HepG2 (cell line): ENCODE measurements around the gene LRPPRC. TPM values are rescaled to one million over a fixed set of nuclear protein-coding genes. Genes with fewer than 3 reads are reported as not detected.

Source experiments
- GFI1 ChIP-seq: sonication (generic); formaldehyde crosslinking; IDR thresholded peaks from 2 replicates; pipeline ENCODE4 v1.5.0; 2020; ENCODE audit warnings: missing genetic modification reagents, mild to moderate bottlenecking, borderline replicate concordance
- HDAC1 ChIP-seq: sonication (generic); formaldehyde crosslinking; IDR thresholded peaks from 2 replicates; pipeline ENCODE4 v1.5.1; 2020; ENCODE audit warnings: mild to moderate bottlenecking, missing genetic modification reagents
- RBM39 ChIP-seq: fragments of 200-400 bp; formaldehyde crosslinking; IDR thresholded peaks from one replicate; pipeline ENCODE4 v1.6.1; 2018; ENCODE audit warnings: antibody characterized with exemption, mild to moderate bottlenecking, low read depth, low read length; ENCODE audit not compliant: poor library complexity, severe bottlenecking
- TBX2 ChIP-seq: sonication (generic); formaldehyde crosslinking; IDR thresholded peaks from 2 replicates; pipeline ENCODE4 v1.5.0; 2020; ENCODE audit warnings: missing genetic modification reagents, mild to moderate bottlenecking, borderline replicate concordance
- ZNF30 ChIP-seq: sonication (generic); formaldehyde crosslinking; IDR thresholded peaks from 2 replicates; pipeline ENCODE4 v1.5.0; 2020; ENCODE audit warnings: mild to moderate bottlenecking, missing genetic modification reagents
- polyA plus RNA-seq, 8 experiments: library from polyadenylated mRNA; depleted of rRNA in 3 of 8; stranded (reverse) in 7 of 8; unstranded in 1 of 8; fragments of >200 nt; fragmentation: Illumina TruSeq in 4 of 8; extraction: Trizol in 4 of 8; gene quantifications; 2 replicates each; pipeline versions ENCODE4 v1.2.1 to v1.2.3, GENCODE V29; 2011 to 2016; ENCODE audit warnings: low read depth in 4 of 8, missing spikeins in 1 of 8, mixed read lengths in 1 of 8; ENCODE audit not compliant: insufficient read depth in 1 of 8
- total RNA-seq, 5 experiments: library from RNA; depleted of rRNA; stranded (reverse); fragments of >200 nt; fragmentation: Illumina TruSeq; extraction: Trizol; gene quantifications; 2 replicates each; pipeline ENCODE4 v1.2.3, GENCODE V29; 2016; ENCODE audit warnings: low read depth in 1 of 5
- TF ChIP-seq, protein P1 (sequence below): sonication (generic); formaldehyde crosslinking; IDR thresholded peaks from 2 replicates; pipeline ENCODE4 v1.5.1; 2020; ENCODE audit warnings: mild to moderate bottlenecking, missing genetic modification reagents, moderate library complexity
- TF ChIP-seq, protein P2 (sequence below): sonication (generic); formaldehyde crosslinking; IDR thresholded peaks from 2 replicates; pipeline ENCODE4 v1.8.0; 2022; ENCODE audit warnings: missing genetic modification reagents, mild to moderate bottlenecking, moderate library complexity, borderline replicate concordance
- TF ChIP-seq, protein P3 (sequence below): sonication (generic); formaldehyde crosslinking; IDR thresholded peaks from 2 replicates; pipeline ENCODE4 v1.4.0; 2020; ENCODE audit warnings: missing genetic modification reagents
- TF ChIP-seq, protein P4 (sequence below): sonication (generic); formaldehyde crosslinking; IDR thresholded peaks from 2 replicates; pipeline ENCODE4 v1.8.0; 2022; ENCODE audit warnings: missing genetic modification reagents, mild to moderate bottlenecking, inconsistent platforms, borderline replicate concordance
- TF ChIP-seq, protein P5 (sequence below): sonication (generic); formaldehyde crosslinking; conservative IDR thresholded peaks from 2 replicates; pipeline ENCODE4 v1.8.0; 2022; ENCODE audit warnings: missing genetic modification reagents
- TF ChIP-seq, protein P6 (sequence below): sonication (generic); formaldehyde crosslinking; IDR thresholded peaks from 2 replicates; pipeline ENCODE4 v1.5.0; 2020; ENCODE audit warnings: mild to moderate bottlenecking, missing genetic modification reagents, moderate library complexity

LRPPRC gene
- total and polyA plus RNA-seq, 2 of the 13 experiments (the other 11 are each of a cell fraction or from before 2014, with no cell fraction given), result 117 to 167 TPM

DNA sequence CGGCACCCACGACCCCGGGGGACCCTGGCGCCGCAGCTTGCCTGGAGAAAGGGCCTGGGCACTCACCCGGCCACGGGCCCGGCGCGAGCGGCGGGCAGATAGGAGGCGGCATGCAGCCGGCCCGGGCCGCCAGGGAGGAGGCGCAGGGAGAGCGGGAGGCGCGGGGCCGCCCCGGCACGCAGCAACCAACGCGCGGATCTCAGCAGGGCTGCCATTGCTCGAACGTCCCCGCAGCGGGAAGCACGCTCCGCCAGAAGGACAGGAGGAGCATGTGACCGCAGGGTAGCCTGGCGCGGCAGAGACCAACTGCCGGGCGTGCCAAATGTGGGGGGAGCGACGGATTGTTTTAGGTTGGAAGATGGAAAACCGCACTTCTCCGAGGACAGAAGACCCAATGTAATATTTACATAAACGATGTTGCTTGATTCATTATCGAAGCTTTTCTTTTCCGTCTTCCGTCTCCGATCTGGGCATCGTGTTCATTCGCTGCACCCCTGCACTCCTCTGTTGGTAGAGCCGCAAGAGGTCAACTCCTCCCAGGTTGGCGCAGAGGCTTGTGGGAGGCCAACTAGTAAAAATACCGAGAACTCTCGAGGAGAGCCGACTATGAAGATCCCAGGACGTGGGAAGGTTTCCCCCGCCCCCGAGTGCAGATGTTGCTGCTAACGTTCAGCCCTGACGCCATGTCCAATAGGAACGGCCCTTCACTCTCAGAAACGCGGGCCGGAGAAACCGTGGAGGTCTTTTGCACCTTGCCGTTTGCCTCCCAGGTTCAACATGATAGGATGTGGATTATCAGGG lies at the start of gene LRPPRC (continued):
- TF ChIP-seq, protein P1, sequence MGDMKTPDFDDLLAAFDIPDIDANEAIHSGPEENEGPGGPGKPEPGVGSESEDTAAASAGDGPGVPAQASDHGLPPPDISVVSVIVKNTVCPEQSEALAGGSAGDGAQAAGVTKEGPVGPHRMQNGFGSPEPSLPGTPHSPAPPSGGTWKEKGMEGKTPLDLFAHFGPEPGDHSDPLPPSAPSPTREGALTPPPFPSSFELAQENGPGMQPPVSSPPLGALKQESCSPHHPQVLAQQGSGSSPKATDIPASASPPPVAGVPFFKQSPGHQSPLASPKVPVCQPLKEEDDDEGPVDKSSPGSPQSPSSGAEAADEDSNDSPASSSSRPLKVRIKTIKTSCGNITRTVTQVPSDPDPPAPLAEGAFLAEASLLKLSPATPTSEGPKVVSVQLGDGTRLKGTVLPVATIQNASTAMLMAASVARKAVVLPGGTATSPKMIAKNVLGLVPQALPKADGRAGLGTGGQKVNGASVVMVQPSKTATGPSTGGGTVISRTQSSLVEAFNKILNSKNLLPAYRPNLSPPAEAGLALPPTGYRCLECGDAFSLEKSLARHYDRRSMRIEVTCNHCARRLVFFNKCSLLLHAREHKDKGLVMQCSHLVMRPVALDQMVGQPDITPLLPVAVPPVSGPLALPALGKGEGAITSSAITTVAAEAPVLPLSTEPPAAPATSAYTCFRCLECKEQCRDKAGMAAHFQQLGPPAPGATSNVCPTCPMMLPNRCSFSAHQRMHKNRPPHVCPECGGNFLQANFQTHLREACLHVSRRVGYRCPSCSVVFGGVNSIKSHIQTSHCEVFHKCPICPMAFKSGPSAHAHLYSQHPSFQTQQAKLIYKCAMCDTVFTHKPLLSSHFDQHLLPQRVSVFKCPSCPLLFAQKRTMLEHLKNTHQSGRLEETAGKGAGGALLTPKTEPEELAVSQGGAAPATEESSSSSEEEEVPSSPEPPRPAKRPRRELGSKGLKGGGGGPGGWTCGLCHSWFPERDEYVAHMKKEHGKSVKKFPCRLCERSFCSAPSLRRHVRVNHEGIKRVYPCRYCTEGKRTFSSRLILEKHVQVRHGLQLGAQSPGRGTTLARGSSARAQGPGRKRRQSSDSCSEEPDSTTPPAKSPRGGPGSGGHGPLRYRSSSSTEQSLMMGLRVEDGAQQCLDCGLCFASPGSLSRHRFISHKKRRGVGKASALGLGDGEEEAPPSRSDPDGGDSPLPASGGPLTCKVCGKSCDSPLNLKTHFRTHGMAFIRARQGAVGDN, result peak; percentile 80
- TF ChIP-seq ZNF30 (no peak), RBM39 (peak; percentile 23), HDAC1 (CRISPR knock-in tag) (peak; percentile 92), TBX2 (CRISPR knock-in tag) (peak; percentile 19; the same call in 1 of the 2 replicates), GFI1 (0 out of 2 replicates have a peak, but pooled peaks have one; percentile 64)
- TF ChIP-seq, protein P2, sequence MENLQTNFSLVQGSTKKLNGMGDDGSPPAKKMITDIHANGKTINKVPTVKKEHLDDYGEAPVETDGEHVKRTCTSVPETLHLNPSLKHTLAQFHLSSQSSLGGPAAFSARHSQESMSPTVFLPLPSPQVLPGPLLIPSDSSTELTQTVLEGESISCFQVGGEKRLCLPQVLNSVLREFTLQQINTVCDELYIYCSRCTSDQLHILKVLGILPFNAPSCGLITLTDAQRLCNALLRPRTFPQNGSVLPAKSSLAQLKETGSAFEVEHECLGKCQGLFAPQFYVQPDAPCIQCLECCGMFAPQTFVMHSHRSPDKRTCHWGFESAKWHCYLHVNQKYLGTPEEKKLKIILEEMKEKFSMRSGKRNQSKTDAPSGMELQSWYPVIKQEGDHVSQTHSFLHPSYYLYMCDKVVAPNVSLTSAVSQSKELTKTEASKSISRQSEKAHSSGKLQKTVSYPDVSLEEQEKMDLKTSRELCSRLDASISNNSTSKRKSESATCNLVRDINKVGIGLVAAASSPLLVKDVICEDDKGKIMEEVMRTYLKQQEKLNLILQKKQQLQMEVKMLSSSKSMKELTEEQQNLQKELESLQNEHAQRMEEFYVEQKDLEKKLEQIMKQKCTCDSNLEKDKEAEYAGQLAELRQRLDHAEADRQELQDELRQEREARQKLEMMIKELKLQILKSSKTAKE (CRISPR knock-in tag), result no peak
- TF ChIP-seq, protein P3, sequence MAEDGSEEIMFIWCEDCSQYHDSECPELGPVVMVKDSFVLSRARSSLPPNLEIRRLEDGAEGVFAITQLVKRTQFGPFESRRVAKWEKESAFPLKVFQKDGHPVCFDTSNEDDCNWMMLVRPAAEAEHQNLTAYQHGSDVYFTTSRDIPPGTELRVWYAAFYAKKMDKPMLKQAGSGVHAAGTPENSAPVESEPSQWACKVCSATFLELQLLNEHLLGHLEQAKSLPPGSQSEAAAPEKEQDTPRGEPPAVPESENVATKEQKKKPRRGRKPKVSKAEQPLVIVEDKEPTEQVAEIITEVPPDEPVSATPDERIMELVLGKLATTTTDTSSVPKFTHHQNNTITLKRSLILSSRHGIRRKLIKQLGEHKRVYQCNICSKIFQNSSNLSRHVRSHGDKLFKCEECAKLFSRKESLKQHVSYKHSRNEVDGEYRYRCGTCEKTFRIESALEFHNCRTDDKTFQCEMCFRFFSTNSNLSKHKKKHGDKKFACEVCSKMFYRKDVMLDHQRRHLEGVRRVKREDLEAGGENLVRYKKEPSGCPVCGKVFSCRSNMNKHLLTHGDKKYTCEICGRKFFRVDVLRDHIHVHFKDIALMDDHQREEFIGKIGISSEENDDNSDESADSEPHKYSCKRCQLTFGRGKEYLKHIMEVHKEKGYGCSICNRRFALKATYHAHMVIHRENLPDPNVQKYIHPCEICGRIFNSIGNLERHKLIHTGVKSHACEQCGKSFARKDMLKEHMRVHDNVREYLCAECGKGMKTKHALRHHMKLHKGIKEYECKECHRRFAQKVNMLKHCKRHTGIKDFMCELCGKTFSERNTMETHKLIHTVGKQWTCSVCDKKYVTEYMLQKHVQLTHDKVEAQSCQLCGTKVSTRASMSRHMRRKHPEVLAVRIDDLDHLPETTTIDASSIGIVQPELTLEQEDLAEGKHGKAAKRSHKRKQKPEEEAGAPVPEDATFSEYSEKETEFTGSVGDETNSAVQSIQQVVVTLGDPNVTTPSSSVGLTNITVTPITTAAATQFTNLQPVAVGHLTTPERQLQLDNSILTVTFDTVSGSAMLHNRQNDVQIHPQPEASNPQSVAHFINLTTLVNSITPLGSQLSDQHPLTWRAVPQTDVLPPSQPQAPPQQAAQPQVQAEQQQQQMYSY (CRISPR knock-in tag), result no peak
- TF ChIP-seq, protein P4, sequence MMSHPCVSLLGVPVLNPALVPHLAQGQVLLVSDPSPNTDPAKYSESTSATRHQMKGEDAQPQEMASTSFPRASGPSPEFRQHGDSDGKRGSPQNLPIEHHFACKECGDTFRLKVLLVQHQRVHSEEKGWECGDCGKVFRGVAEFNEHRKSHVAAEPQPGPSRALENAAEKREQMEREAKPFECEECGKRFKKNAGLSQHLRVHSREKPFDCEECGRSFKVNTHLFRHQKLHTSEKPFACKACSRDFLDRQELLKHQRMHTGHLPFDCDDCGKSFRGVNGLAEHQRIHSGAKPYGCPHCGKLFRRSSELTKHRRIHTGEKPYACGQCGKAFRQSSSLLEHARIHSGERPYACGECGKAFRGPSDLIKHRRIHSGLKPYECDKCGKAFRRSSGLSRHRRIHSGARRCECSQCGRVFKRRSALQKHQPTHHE, result peak; percentile 66; the same call in 1 of the 2 replicates
- TF ChIP-seq, protein P5, sequence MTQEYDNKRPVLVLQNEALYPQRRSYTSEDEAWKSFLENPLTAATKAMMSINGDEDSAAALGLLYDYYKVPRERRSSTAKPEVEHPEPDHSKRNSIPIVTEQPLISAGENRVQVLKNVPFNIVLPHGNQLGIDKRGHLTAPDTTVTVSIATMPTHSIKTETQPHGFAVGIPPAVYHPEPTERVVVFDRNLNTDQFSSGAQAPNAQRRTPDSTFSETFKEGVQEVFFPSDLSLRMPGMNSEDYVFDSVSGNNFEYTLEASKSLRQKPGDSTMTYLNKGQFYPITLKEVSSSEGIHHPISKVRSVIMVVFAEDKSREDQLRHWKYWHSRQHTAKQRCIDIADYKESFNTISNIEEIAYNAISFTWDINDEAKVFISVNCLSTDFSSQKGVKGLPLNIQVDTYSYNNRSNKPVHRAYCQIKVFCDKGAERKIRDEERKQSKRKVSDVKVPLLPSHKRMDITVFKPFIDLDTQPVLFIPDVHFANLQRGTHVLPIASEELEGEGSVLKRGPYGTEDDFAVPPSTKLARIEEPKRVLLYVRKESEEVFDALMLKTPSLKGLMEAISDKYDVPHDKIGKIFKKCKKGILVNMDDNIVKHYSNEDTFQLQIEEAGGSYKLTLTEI (CRISPR knock-in tag), result no peak
- TF ChIP-seq, protein P6, sequence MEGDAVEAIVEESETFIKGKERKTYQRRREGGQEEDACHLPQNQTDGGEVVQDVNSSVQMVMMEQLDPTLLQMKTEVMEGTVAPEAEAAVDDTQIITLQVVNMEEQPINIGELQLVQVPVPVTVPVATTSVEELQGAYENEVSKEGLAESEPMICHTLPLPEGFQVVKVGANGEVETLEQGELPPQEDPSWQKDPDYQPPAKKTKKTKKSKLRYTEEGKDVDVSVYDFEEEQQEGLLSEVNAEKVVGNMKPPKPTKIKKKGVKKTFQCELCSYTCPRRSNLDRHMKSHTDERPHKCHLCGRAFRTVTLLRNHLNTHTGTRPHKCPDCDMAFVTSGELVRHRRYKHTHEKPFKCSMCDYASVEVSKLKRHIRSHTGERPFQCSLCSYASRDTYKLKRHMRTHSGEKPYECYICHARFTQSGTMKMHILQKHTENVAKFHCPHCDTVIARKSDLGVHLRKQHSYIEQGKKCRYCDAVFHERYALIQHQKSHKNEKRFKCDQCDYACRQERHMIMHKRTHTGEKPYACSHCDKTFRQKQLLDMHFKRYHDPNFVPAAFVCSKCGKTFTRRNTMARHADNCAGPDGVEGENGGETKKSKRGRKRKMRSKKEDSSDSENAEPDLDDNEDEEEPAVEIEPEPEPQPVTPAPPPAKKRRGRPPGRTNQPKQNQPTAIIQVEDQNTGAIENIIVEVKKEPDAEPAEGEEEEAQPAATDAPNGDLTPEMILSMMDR (CRISPR knock-in tag), result no peak
